ENCODE measurements around the gene SGIP1. TPM values are rescaled to one million over a fixed set of nuclear protein-coding genes. Genes with fewer than 3 reads are reported as not detected.

Gene SGIP1
- total and polyA plus RNA-seq, 5 donors from 2014 or later: not detected

GRCh38 chr1:66752000-66752592 lies 218.1 kb downstream of the SGIP1 start, which contains the start of gene DYNLT5:
Gene DYNLT5, plus strand, starts transcription at chr1:66752459. Its CDS starts 2,200 bp downstream, at chr1:66754659.
- Mint-ChIP-seq H3K36me3 (no peaks in the 10 kb centered on the region), H3K4me3 (peak within 1 kb of the TSS in 2 of 4 donors; percentile 20 to 39), H3K27me3 (peaks cover 67% of the 10 kb centered on the region), H3K27ac (no peak within 1 kb of the TSS), H3K4me1 (peaks cover 0 to 14% (median 2%) of the 10 kb centered on the region in 4 donors), H3K9me3 (peaks cover 0 to 3% (median 0%) of the 10 kb centered on the region in 7 donors)
- Histone ChIP-seq H3K9me3 (ENCODE audit: control insufficient read depth in 2 of 2, low read length in 2 of 2) (no peaks in the 10 kb centered on the region), H3K4me3 (ENCODE audit: low read depth, low read length) (no peak within 1 kb of the TSS), H3K4me1 (ENCODE audit: control insufficient read depth, insufficient read depth, low read length, poor library complexity, severe bottlenecking) (peaks cover 8% of the 10 kb centered on the region), H3K27ac (ENCODE audit: insufficient read depth, low read length, poor library complexity, severe bottlenecking) (no peak within 1 kb of the TSS), H3K36me3 (ENCODE audit: control insufficient read depth, insufficient read depth, low read length) (no peaks in the 10 kb centered on the region), H3K27me3 (ENCODE audit: control insufficient read depth, insufficient read depth, low read length) (peaks cover 49% of the 10 kb centered on the region)
- DNase-seq (no peak), ATAC-seq (ENCODE audit: low read depth in 2 of 2) (peak in 1 of 2 donors; percentile 24)

GRCh38 chr1:66752671-66753371 lies 218.9 kb downstream of the SGIP1 start:
- DNase-seq: no peak
- no peaks in the 10 kb centered on the region for H3K36me3 ChIP-seq (ENCODE audit: control insufficient read depth, insufficient read depth, low read length)
- peaks cover 69% of the 10 kb centered on the region for H3K27me3 Mint-ChIP-seq
- H3K9me3 Mint-ChIP-seq: peaks cover 0 to 3% (median 0%) of the 10 kb centered on the region in 7 donors
- H3K4me3 ChIP-seq (ENCODE audit: low read depth, low read length): no peak overlapping the region
- H3K27ac ChIP-seq (ENCODE audit: insufficient read depth, low read length, poor library complexity, severe bottlenecking): no peak overlapping the region
- H3K27me3 ChIP-seq (ENCODE audit: control insufficient read depth, insufficient read depth, low read length): peaks cover 45% of the 10 kb centered on the region
- peaks cover 8% of the 10 kb centered on the region for H3K4me1 ChIP-seq (ENCODE audit: control insufficient read depth, insufficient read depth, low read length, poor library complexity, severe bottlenecking)
- no peaks in the 10 kb centered on the region for H3K36me3 Mint-ChIP-seq
- H3K4me1 Mint-ChIP-seq: peaks cover 0 to 14% (median 2%) of the 10 kb centered on the region in 4 donors
- no peaks in the 10 kb centered on the region for H3K9me3 ChIP-seq (ENCODE audit: control insufficient read depth in 2 of 2, low read length in 2 of 2)
- ATAC-seq (ENCODE audit: low read depth in 2 of 2): no peak
- no peak overlapping the region for H3K27ac Mint-ChIP-seq
- H3K4me3 Mint-ChIP-seq: peak overlapping the region in 2 of 4 donors; percentile 20 to 39

GRCh38 chr1:66757722-66758240 lies 223.8 kb downstream of the SGIP1 start:
- Mint-ChIP-seq H3K9me3 (peaks cover 0 to 3% (median 0%) of the 10 kb centered on the region in 7 donors), H3K27ac (no peak overlapping the region), H3K4me1 (peaks cover 0 to 3% (median 2%) of the 10 kb centered on the region in 4 donors), H3K27me3 (peaks cover 36% of the 10 kb centered on the region), H3K36me3 (no peaks in the 10 kb centered on the region), H3K4me3 (no peak overlapping the region)
- DNase-seq (no peak), ATAC-seq (ENCODE audit: low read depth in 2 of 2) (no peak)
- H3K27me3 ChIP-seq (ENCODE audit: control insufficient read depth, insufficient read depth, low read length): peaks cover 23% of the 10 kb centered on the region
- no peak overlapping the region for H3K27ac ChIP-seq (ENCODE audit: insufficient read depth, low read length, poor library complexity, severe bottlenecking)
- H3K4me1 ChIP-seq (ENCODE audit: control insufficient read depth, insufficient read depth, low read length, poor library complexity, severe bottlenecking): no peaks in the 10 kb centered on the region
- no peak overlapping the region for H3K4me3 ChIP-seq (ENCODE audit: low read depth, low read length)
- no peaks in the 10 kb centered on the region for H3K9me3 ChIP-seq (ENCODE audit: control insufficient read depth in 2 of 2, low read length in 2 of 2)
- no peaks in the 10 kb centered on the region for H3K36me3 ChIP-seq (ENCODE audit: control insufficient read depth, insufficient read depth, low read length)

GRCh38 chr1:66758241-66758755 lies 224.3 kb downstream of the SGIP1 start:
- no peaks in the 10 kb centered on the region for H3K4me1 Mint-ChIP-seq
- H3K27me3 Mint-ChIP-seq: peaks cover 32% of the 10 kb centered on the region
- H3K4me3 Mint-ChIP-seq: no peak overlapping the region
- no peaks in the 10 kb centered on the region for H3K36me3 Mint-ChIP-seq
- ATAC-seq (ENCODE audit: low read depth in 2 of 2) (no peak), DNase-seq (no peak)
- H3K36me3 ChIP-seq (ENCODE audit: control insufficient read depth, insufficient read depth, low read length): no peaks in the 10 kb centered on the region
- peaks cover 18% of the 10 kb centered on the region for H3K27me3 ChIP-seq (ENCODE audit: control insufficient read depth, insufficient read depth, low read length)
- no peaks in the 10 kb centered on the region for H3K9me3 Mint-ChIP-seq
- H3K27ac Mint-ChIP-seq: no peak overlapping the region
- no peaks in the 10 kb centered on the region for H3K9me3 ChIP-seq (ENCODE audit: control insufficient read depth in 2 of 2, low read length in 2 of 2)
- H3K27ac ChIP-seq (ENCODE audit: insufficient read depth, low read length, poor library complexity, severe bottlenecking): no peak overlapping the region
- no peaks in the 10 kb centered on the region for H3K4me1 ChIP-seq (ENCODE audit: control insufficient read depth, insufficient read depth, low read length, poor library complexity, severe bottlenecking)
- no peak overlapping the region for H3K4me3 ChIP-seq (ENCODE audit: low read depth, low read length)

- Mint-ChIP-seq H3K27ac (no peak overlapping the region), H3K36me3 (no peaks in the 10 kb centered on the region), H3K27me3 (peaks cover 14% of the 10 kb centered on the region), H3K9me3 (no peaks in the 10 kb centered on the region), H3K4me3 (no peak overlapping the region), H3K4me1 (peaks cover 0 to 4% (median 0%) of the 10 kb centered on the region in 4 donors)
- Histone ChIP-seq H3K27ac (ENCODE audit: insufficient read depth, low read length, poor library complexity, severe bottlenecking) (no peak overlapping the region), H3K36me3 (ENCODE audit: control insufficient read depth, insufficient read depth, low read length) (no peaks in the 10 kb centered on the region), H3K4me1 (ENCODE audit: control insufficient read depth, insufficient read depth, low read length, poor library complexity, severe bottlenecking) (no peaks in the 10 kb centered on the region), H3K27me3 (ENCODE audit: control insufficient read depth, insufficient read depth, low read length) (peaks cover 10% of the 10 kb centered on the region), H3K9me3 (ENCODE audit: control insufficient read depth in 2 of 2, low read length in 2 of 2) (no peaks in the 10 kb centered on the region), H3K4me3 (ENCODE audit: low read depth, low read length) (no peak overlapping the region)
- DNase-seq (no peak), ATAC-seq (ENCODE audit: low read depth in 2 of 2) (no peak)
Measured at GRCh38 chr1:66760506-66760905, 226.6 kb downstream of the SGIP1 start.

GRCh38 chr1:66761221-66761620 lies 227.3 kb downstream of the SGIP1 start:
- no peak overlapping the region for H3K27ac ChIP-seq (ENCODE audit: insufficient read depth, low read length, poor library complexity, severe bottlenecking)
- no peak overlapping the region for H3K4me3 Mint-ChIP-seq

GRCh38 chr1:66764994-66765578 lies 231.1 kb downstream of the SGIP1 start:
- Histone ChIP-seq H3K4me1 (ENCODE audit: control insufficient read depth, insufficient read depth, low read length, poor library complexity, severe bottlenecking) (peaks cover 14% of the 10 kb centered on the region), H3K4me3 (ENCODE audit: low read depth, low read length) (no peak overlapping the region), H3K27me3 (ENCODE audit: control insufficient read depth, insufficient read depth, low read length) (no peaks in the 10 kb centered on the region), H3K9me3 (ENCODE audit: control insufficient read depth in 2 of 2, low read length in 2 of 2) (no peaks in the 10 kb centered on the region), H3K36me3 (ENCODE audit: control insufficient read depth, insufficient read depth, low read length) (no peaks in the 10 kb centered on the region), H3K27ac (ENCODE audit: insufficient read depth, low read length, poor library complexity, severe bottlenecking) (no peak overlapping the region)
- no peaks in the 10 kb centered on the region for H3K36me3 Mint-ChIP-seq
- H3K4me3 Mint-ChIP-seq: no peak overlapping the region
- H3K27me3 Mint-ChIP-seq: peaks cover under 1% of the 10 kb centered on the region
- no peak overlapping the region for H3K27ac Mint-ChIP-seq
- peaks cover 6 to 20% (median 15%) of the 10 kb centered on the region in 4 donors for H3K4me1 Mint-ChIP-seq
- ATAC-seq (ENCODE audit: low read depth in 2 of 2) (peak in 1 of 2 donors; percentile 63), DNase-seq (peak; percentile 21 to 75 (median 57))
- H3K9me3 Mint-ChIP-seq: no peaks in the 10 kb centered on the region

More at GRCh38 chr1:66761221-66761620, 227.3 kb downstream of the SGIP1 start:
- Mint-ChIP-seq H3K27me3 (peaks cover 12% of the 10 kb centered on the region), H3K27ac (peak overlapping the region in 1 of 3 donors; percentile 52), H3K36me3 (no peaks in the 10 kb centered on the region), H3K9me3 (no peaks in the 10 kb centered on the region), H3K4me1 (peaks cover 0 to 4% (median 0%) of the 10 kb centered on the region in 4 donors)
- ATAC-seq (ENCODE audit: low read depth in 2 of 2) (no peak), DNase-seq (no peak)
- H3K9me3 ChIP-seq (ENCODE audit: control insufficient read depth in 2 of 2, low read length in 2 of 2): no peaks in the 10 kb centered on the region
- peaks cover 7% of the 10 kb centered on the region for H3K27me3 ChIP-seq (ENCODE audit: control insufficient read depth, insufficient read depth, low read length)
- H3K4me1 ChIP-seq (ENCODE audit: control insufficient read depth, insufficient read depth, low read length, poor library complexity, severe bottlenecking): no peaks in the 10 kb centered on the region
- no peaks in the 10 kb centered on the region for H3K36me3 ChIP-seq (ENCODE audit: control insufficient read depth, insufficient read depth, low read length)
- no peak overlapping the region for H3K4me3 ChIP-seq (ENCODE audit: low read depth, low read length)

All from CD4-positive, CD25-positive, alpha-beta regulatory T cell (primary cell).